Fibroblast of lung (primary cell): ENCODE data around the gene RPS6KA2.

ENCODE experiments used
- CTCF ChIP-seq, 2 donors: IDR thresholded peaks in 1 of 2; conservative IDR thresholded peaks in 1 of 2; 1 replicate in 1 of 2; 2 replicates in 1 of 2; pipeline ENCODE4 v1.5.1; 2011 to 2012; ENCODE audit warnings: low read length in 2 of 2, control low read depth in 1 of 2, inconsistent platforms in 1 of 2, low read depth in 1 of 2, mild to moderate bottlenecking in 1 of 2
- EZH2 ChIP-seq: IDR thresholded peaks from 2 replicates; pipeline ENCODE4 v1.5.1; 2012; ENCODE audit warnings: low read length, control low read depth, mild to moderate bottlenecking; ENCODE audit errors: missing control alignments

- TF ChIP-seq EZH2 (no peak), CTCF (conservative IDR thresholded peaks at IDR 0.05 in 1 of 2, IDR thresholded peaks at IDR 0.05 in 1 of 2; ENCODE audit: low read depth in 1 of 2, low read length in 2 of 2) (peak in 1 of 2 donors; percentile 8)
These were observed 141.2 kb downstream of the RPS6KA2 start for GRCh38 chr6:166485651-166486535.
